Colon (tissue), 2 donors: ENCODE results near the gene SLC12A4.
"Not testable (repeated sequence)": the region's sequence is repeated elsewhere in the genome, so short reads cannot be mapped to it uniquely, and the experiment has no call there.

ENCODE experiments used
- FAIRE-seq: peaks from 2 replicates; lab custom pipeline; 2012; peaks lifted over from hg19 to GRCh38; lab: Jason Lieb, UNC
- donor health status: control.
- donor health status: control.

Gene SLC12A4

GRCh38 chr16:67926181-67926750 lies 42.2 kb downstream of the SLC12A4 start:
- FAIRE-seq, result no peak

GRCh38 chr16:67924140-67924906 lies 44.1 kb downstream of the SLC12A4 start:
- no peak for FAIRE-seq

- FAIRE-seq, result no peak
Measured at GRCh38 chr16:67923414-67924116, 44.9 kb downstream of the SLC12A4 start.

GRCh38 chr16:67922740-67923139 lies 45.7 kb downstream of the SLC12A4 start:
- FAIRE-seq, result no peak

- no peak for FAIRE-seq
Measured at GRCh38 chr16:67922221-67922620, 46.2 kb downstream of the SLC12A4 start.

- FAIRE-seq, result no peak
Measured at GRCh38 chr16:67919622-67920221, 48.7 kb downstream of the SLC12A4 start.

- no peak for FAIRE-seq
Measured at GRCh38 chr16:67917852-67918236, 50.6 kb downstream of the SLC12A4 start.

GRCh38 chr16:67917140-67917851 lies 51.1 kb downstream of the SLC12A4 start:
- FAIRE-seq, result no peak

- no peak for FAIRE-seq
Measured at GRCh38 chr16:67915831-67916723, 52.4 kb downstream of the SLC12A4 start.

- FAIRE-seq, result not testable (repeated sequence)
Measured at GRCh38 chr16:67915496-67915769, 53.0 kb downstream of the SLC12A4 start.

- FAIRE-seq, result no peak
Measured at GRCh38 chr16:67914758-67915495, 53.5 kb downstream of the SLC12A4 start.

- no peak for FAIRE-seq
Measured at GRCh38 chr16:67910158-67910557, 58.3 kb downstream of the SLC12A4 start.

- FAIRE-seq, result no peak
Measured at GRCh38 chr16:67909056-67909742, 59.2 kb downstream of the SLC12A4 start.

- no peak for FAIRE-seq
Measured at GRCh38 chr16:67907397-67908180, 60.8 kb downstream of the SLC12A4 start.

- FAIRE-seq, result no peak
Measured at GRCh38 chr16:67902831-67903230, 65.6 kb downstream of the SLC12A4 start.

- FAIRE-seq, result no peak
Measured at GRCh38 chr16:67901734-67902133, 66.7 kb downstream of the SLC12A4 start.

- FAIRE-seq, result no peak
Measured at GRCh38 chr16:67897231-67897630, 71.2 kb downstream of the SLC12A4 start.

GRCh38 chr16:67893743-67894399 lies 74.6 kb downstream of the SLC12A4 start:
- FAIRE-seq, result no peak
